K562 (cell line): ENCODE measurements around the gene DBP. TPM values are rescaled to one million over a fixed set of nuclear protein-coding genes. Genes with fewer than 3 reads are reported as not detected.
A peak's percentile ranks its signal among the peaks of the same experiment; 100 is the strongest.

ENCODE experiments used
- ARNT ChIP-seq, 2 experiments: fragments of 450-650 bp; IDR thresholded peaks; 2 replicates each; pipeline ENCODE4 v1.6.1; 2016; ENCODE audit warnings: mild to moderate bottlenecking in 1 of 2
- CAMTA2 ChIP-seq: fragments of 250-450 bp; sonication (Bioruptor Pico); conservative IDR thresholded peaks from 2 replicates; pipeline ENCODE4 v1.5.1; 2022
- ELF1 ChIP-seq: fragments of 200-800 bp; sonication (Bioruptor generic); IDR thresholded peaks from 2 replicates; pipeline ENCODE4 v1.6.1; 2016; ENCODE audit warnings: missing genetic modification characterization, missing compliant biosample characterization
- EP400 ChIP-seq: fragments of 450-650 bp; IDR thresholded peaks from 2 replicates; pipeline ENCODE4 v1.6.1; 2017; ENCODE audit warnings: antibody characterized with exemption, mild to moderate bottlenecking, moderate library complexity
- HMG20A ChIP-seq: fragments of 450-650 bp; formaldehyde crosslinking; conservative IDR thresholded peaks from 2 replicates; pipeline ENCODE4 v1.4.0; 2020; ENCODE audit warnings: mild to moderate bottlenecking, mixed read lengths
- HNRNPL ChIP-seq: fragments of 200-400 bp; formaldehyde crosslinking; IDR thresholded peaks from 2 replicates; pipeline ENCODE4 v1.6.1; 2017; ENCODE audit warnings: low read depth, mild to moderate bottlenecking, low read length
- MCM3 ChIP-seq: fragments of 450-650 bp; IDR thresholded peaks from 2 replicates; pipeline ENCODE4 v1.6.1; 2016
- NFE2L1 ChIP-seq: fragments of 450-650 bp; IDR thresholded peaks from 2 replicates; pipeline ENCODE4 v1.6.1; 2016; ENCODE audit warnings: missing genetic modification characterization, low read depth, mild to moderate bottlenecking, missing compliant biosample characterization, moderate library complexity, borderline replicate concordance
- NFYB ChIP-seq: IDR thresholded peaks from 2 replicates; pipeline ENCODE4 v1.6.1; 2011; ENCODE audit warnings: mild to moderate bottlenecking, moderate library complexity; ENCODE audit not compliant: insufficient read length; ENCODE audit errors: extremely low read depth
- SAFB2 ChIP-seq: fragments of 200-400 bp; formaldehyde crosslinking; IDR thresholded peaks from 2 replicates; pipeline ENCODE4 v1.6.1; 2018; ENCODE audit warnings: borderline replicate concordance, low read length, low read depth, moderate library complexity; ENCODE audit not compliant: severe bottlenecking
- SIN3B ChIP-seq: fragments of 450-650 bp; IDR thresholded peaks from 2 replicates; pipeline ENCODE4 v1.6.1; 2017; ENCODE audit warnings: low read depth, mild to moderate bottlenecking, moderate library complexity
- SLC30A9 ChIP-seq: fragments of 250-450 bp; sonication (Bioruptor Pico); IDR thresholded peaks from 2 replicates; pipeline ENCODE4 v1.8.0; 2022; ENCODE audit warnings: mild to moderate bottlenecking, moderate library complexity
- polyA plus RNA-seq, 8 experiments: library from polyadenylated mRNA; depleted of rRNA in 4 of 8; stranded (reverse) in 5 of 8; unstranded in 3 of 8; fragments of >200 nt; fragmentation: Nextera tagmentation in 2 of 8; fragmentation: Illumina TruSeq in 1 of 8; extraction: Ambion mirVana in 2 of 8; extraction: Trizol in 1 of 8; gene quantifications; 2 replicates each; pipeline versions ENCODE4 v1.2.1 to v1.2.3, GENCODE V29; 2011 to 2014; ENCODE audit warnings: inconsistent platforms in 1 of 8, missing spikeins in 1 of 8
- total RNA-seq, 7 experiments: library from RNA; depleted of rRNA in 6 of 7; stranded (reverse); fragments of >200 nt in 6 of 7; fragmentation: Illumina TruSeq in 2 of 7; extraction: Trizol in 2 of 7; gene quantifications; 2 replicates each; pipeline versions ENCODE4 v1.2.1 to v1.2.3, GENCODE V29; 2011 to 2021; ENCODE audit warnings: low replicate concordance in 1 of 7
- TF ChIP-seq, protein P1 (sequence below): fragments of 250-450 bp; sonication (Bioruptor Pico); IDR thresholded peaks from 2 replicates; pipeline ENCODE4 v1.8.0; 2022; ENCODE audit warnings: moderate library complexity, mild to moderate bottlenecking, inconsistent platforms
- TF ChIP-seq, protein P2 (sequence below): fragments of 450-650 bp; IDR thresholded peaks from 2 replicates; pipeline ENCODE4 v1.6.1; 2018; ENCODE audit not compliant: partially characterized antibody
- TF ChIP-seq, protein P3 (sequence below): IDR thresholded peaks from 3 replicates; pipeline ENCODE4 v1.6.1; 2011; ENCODE audit warnings: borderline replicate concordance, mild to moderate bottlenecking, moderate library complexity; ENCODE audit not compliant: insufficient read length; ENCODE audit errors: extremely low read depth
- TF ChIP-seq, protein P4 (sequence below): fragments of 450-650 bp; conservative IDR thresholded peaks from 2 replicates; pipeline ENCODE4 v1.6.1; 2016; ENCODE audit warnings: missing genetic modification characterization, low read depth, mild to moderate bottlenecking, missing compliant biosample characterization, moderate library complexity

The DBP gene
- total and polyA plus RNA-seq, 9 of the 15 experiments (the other 6 are each of a cell fraction or from before 2014, with no cell fraction given): 0.25 to 5.5 (median 1.8) TPM

DNA sequence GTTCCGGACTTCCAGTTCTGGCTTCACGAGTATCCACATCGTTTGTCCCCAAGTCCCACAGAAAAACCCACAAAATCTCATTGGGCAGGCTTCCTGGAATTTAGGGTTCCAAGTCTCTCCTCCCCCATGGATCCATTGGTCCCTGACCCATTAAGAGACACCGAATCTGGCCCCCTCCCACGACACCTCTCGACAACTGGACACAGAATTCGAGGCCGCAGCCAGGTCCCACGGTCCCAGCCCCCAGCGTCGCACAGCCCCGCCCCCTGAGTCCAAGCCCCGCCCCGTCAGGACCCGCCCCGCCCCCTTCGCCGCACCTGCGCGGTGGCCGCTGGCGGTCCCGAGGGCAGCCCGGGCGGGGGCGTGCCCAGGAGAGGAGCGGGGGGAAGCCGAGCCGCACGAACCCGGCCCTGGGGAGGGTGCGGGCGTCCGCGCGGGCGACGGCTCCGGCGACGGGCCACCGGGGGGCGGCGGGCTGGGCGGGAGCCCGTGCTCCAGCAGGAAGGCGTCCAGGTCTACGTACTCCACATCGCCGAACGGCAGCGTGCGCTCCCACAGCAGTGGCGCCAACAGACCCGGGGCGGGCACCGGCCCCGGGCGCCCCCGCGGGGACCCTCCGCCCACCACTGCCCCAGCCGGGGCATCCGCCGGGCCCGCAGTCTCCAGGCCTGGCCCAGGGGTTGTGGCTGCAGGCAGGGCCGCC is 1.8 kb downstream of the DBP start (continued):
- TF ChIP-seq MCM3 (no peak), SIN3B (peak; percentile 54), SAFB2 (no peak), NFYB (no peak), CAMTA2 (CRISPR knock-in tag) (no peak), ELF1 (no peak), ARNT (IDR thresholded peaks at IDR 0.05) (no peak), HNRNPL (no peak), EP400 (no peak), HMG20A (CRISPR knock-in tag) (no peak), NFE2L1 (tag) (no peak), SLC30A9 (CRISPR knock-in tag) (no peak)
- TF ChIP-seq, protein P1, sequence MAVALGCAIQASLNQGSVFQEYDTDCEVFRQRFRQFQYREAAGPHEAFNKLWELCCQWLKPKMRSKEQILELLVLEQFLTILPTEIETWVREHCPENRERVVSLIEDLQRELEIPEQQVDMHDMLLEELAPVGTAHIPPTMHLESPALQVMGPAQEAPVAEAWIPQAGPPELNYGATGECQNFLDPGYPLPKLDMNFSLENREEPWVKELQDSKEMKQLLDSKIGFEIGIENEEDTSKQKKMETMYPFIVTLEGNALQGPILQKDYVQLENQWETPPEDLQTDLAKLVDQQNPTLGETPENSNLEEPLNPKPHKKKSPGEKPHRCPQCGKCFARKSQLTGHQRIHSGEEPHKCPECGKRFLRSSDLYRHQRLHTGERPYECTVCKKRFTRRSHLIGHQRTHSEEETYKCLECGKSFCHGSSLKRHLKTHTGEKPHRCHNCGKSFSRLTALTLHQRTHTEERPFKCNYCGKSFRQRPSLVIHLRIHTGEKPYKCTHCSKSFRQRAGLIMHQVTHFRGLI: no peak
- TF ChIP-seq, protein P2, sequence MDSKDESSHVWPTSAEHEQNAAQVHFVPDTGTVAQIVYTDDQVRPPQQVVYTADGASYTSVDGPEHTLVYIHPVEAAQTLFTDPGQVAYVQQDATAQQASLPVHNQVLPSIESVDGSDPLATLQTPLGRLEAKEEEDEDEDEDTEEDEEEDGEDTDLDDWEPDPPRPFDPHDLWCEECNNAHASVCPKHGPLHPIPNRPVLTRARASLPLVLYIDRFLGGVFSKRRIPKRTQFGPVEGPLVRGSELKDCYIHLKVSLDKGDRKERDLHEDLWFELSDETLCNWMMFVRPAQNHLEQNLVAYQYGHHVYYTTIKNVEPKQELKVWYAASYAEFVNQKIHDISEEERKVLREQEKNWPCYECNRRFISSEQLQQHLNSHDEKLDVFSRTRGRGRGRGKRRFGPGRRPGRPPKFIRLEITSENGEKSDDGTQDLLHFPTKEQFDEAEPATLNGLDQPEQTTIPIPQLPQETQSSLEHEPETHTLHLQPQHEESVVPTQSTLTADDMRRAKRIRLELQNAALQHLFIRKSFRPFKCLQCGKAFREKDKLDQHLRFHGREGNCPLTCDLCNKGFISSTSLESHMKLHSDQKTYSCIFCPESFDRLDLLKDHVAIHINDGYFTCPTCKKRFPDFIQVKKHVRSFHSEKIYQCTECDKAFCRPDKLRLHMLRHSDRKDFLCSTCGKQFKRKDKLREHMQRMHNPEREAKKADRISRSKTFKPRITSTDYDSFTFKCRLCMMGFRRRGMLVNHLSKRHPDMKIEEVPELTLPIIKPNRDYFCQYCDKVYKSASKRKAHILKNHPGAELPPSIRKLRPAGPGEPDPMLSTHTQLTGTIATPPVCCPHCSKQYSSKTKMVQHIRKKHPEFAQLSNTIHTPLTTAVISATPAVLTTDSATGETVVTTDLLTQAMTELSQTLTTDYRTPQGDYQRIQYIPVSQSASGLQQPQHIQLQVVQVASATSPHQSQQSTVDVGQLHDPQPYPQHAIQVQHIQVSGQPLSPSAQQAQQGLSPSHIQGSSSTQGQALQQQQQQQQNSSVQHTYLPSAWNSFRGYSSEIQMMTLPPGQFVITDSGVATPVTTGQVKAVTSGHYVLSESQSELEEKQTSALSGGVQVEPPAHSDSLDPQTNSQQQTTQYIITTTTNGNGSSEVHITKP: no peak
- TF ChIP-seq, protein P3, sequence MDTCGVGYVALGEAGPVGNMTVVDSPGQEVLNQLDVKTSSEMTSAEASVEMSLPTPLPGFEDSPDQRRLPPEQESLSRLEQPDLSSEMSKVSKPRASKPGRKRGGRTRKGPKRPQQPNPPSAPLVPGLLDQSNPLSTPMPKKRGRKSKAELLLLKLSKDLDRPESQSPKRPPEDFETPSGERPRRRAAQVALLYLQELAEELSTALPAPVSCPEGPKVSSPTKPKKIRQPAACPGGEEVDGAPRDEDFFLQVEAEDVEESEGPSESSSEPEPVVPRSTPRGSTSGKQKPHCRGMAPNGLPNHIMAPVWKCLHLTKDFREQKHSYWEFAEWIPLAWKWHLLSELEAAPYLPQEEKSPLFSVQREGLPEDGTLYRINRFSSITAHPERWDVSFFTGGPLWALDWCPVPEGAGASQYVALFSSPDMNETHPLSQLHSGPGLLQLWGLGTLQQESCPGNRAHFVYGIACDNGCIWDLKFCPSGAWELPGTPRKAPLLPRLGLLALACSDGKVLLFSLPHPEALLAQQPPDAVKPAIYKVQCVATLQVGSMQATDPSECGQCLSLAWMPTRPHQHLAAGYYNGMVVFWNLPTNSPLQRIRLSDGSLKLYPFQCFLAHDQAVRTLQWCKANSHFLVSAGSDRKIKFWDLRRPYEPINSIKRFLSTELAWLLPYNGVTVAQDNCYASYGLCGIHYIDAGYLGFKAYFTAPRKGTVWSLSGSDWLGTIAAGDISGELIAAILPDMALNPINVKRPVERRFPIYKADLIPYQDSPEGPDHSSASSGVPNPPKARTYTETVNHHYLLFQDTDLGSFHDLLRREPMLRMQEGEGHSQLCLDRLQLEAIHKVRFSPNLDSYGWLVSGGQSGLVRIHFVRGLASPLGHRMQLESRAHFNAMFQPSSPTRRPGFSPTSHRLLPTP: no peak
- TF ChIP-seq, protein P4, sequence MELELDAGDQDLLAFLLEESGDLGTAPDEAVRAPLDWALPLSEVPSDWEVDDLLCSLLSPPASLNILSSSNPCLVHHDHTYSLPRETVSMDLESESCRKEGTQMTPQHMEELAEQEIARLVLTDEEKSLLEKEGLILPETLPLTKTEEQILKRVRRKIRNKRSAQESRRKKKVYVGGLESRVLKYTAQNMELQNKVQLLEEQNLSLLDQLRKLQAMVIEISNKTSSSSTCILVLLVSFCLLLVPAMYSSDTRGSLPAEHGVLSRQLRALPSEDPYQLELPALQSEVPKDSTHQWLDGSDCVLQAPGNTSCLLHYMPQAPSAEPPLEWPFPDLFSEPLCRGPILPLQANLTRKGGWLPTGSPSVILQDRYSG (tag): no peak
